GM19023 (cell line): ENCODE data around the gene PDE6A.

Experiments used
- ATAC-seq: cut with Tn5 transposase; IDR thresholded peaks from one replicate; pipeline ENCODE4 v1.9.1; 2021; ENCODE audit warnings: mild to moderate bottlenecking, moderate library complexity; ENCODE audit not compliant: unreplicated experiment

PDE6A gene

GRCh38 chr5:149944666-149945065 is at the start of gene PDE6A:
TSS of gene PDE6A (minus strand) at chr5:149944793. CDS start at chr5:149944673, 120 bp downstream.
- no peak for ATAC-seq

GRCh38 chr5:149993471-149993870 is 48.9 kb upstream of the PDE6A start:
- ATAC-seq = no peak

GRCh38 chr5:149990518-149991376 is 46.2 kb upstream of the PDE6A start:
- ATAC-seq = peak; percentile 60

- ATAC-seq = no peak
Measured at GRCh38 chr5:149988126-149988525, 43.5 kb upstream of the PDE6A start.

- no peak for ATAC-seq
Measured at GRCh38 chr5:149982505-149982904, 37.9 kb upstream of the PDE6A start.

GRCh38 chr5:149981206-149981605 is 36.6 kb upstream of the PDE6A start:
- ATAC-seq = no peak

- ATAC-seq = no peak
Measured at GRCh38 chr5:149979896-149980295, 35.3 kb upstream of the PDE6A start.

- no peak for ATAC-seq
Measured at GRCh38 chr5:149975409-149975808, 30.8 kb upstream of the PDE6A start.

- no peak for ATAC-seq
Measured at GRCh38 chr5:149969181-149969930, 24.8 kb upstream of the PDE6A start.

GRCh38 chr5:149966946-149967345 is 22.4 kb upstream of the PDE6A start:
- no peak for ATAC-seq

- no peak for ATAC-seq
Measured at GRCh38 chr5:149963729-149964128, 19.1 kb upstream of the PDE6A start.

GRCh38 chr5:149962601-149963300 is 18.2 kb upstream of the PDE6A start:
- ATAC-seq = no peak

- ATAC-seq = no peak
Measured at GRCh38 chr5:149961957-149962409, 17.4 kb upstream of the PDE6A start.

GRCh38 chr5:149961186-149961685 is 16.6 kb upstream of the PDE6A start:
- no peak for ATAC-seq

- peak; percentile 99 for ATAC-seq
Measured at GRCh38 chr5:149960272-149961185, 15.9 kb upstream of the PDE6A start, which contains the start of gene SLC26A2. TSS of gene SLC26A2 (plus strand) at chr5:149960758. CDS start at chr5:149977653, 16,895 bp downstream.

- ATAC-seq = no peak
Measured at GRCh38 chr5:149959406-149960236, 15.0 kb upstream of the PDE6A start.

- ATAC-seq = no peak
Measured at GRCh38 chr5:149957855-149958254, 13.3 kb upstream of the PDE6A start.

- ATAC-seq = no peak
Measured at GRCh38 chr5:149956685-149957084, 12.1 kb upstream of the PDE6A start.

GRCh38 chr5:149954798-149955197 is 10.2 kb upstream of the PDE6A start:
- ATAC-seq = no peak
